Ureter (tissue), 1 donor: ENCODE measurements around the gene DGAT2L6. TPM values are rescaled to one million over a fixed set of nuclear protein-coding genes. Genes with fewer than 3 reads are reported as not detected.

Experiments used
- total RNA-seq: library from RNA; stranded (reverse); gene quantifications from one replicate; pipeline ENCODE4 v1.2.4, GENCODE V29; 2023
- donor health status: DM: yes; HTN: yes; CAD: no.

Gene DGAT2L6
- total RNA-seq, 1 donor from 2014 or later, result not detected

Other genes with a start within 250 kb of the DGAT2L6 start
- gene AWAT2, start 127.5 kb upstream of the DGAT2L6 start, total RNA-seq, result not detected
- gene OTUD6A, start 115.0 kb upstream of the DGAT2L6 start, total RNA-seq, result not detected
- 43.4 TPM for gene IGBP1, start 44.0 kb upstream of the DGAT2L6 start, total RNA-seq
- not detected for gene AWAT1, start 57.2 kb downstream of the DGAT2L6 start, total RNA-seq
- 1.7 TPM for gene P2RY4, start 82.7 kb downstream of the DGAT2L6 start, total RNA-seq
- gene ARR3, start 90.9 kb downstream of the DGAT2L6 start, total RNA-seq, result not detected
- not detected for gene RAB41, start 104.7 kb downstream of the DGAT2L6 start, total RNA-seq
- 40.4 TPM for gene PDZD11, start 112.4 kb downstream of the DGAT2L6 start, total RNA-seq
- 1.0 TPM for gene KIF4A, start 112.6 kb downstream of the DGAT2L6 start, total RNA-seq
- 1.5 TPM for gene GDPD2, start 245.8 kb downstream of the DGAT2L6 start, total RNA-seq